AG09319 (cell line): ENCODE measurements around the gene SLC37A1.

ENCODE experiments used
- DNase-seq: peaks from one replicate; pipeline ENCODE4 v3.0.0-alpha.2; 2010; ENCODE audit warnings: low read depth; ENCODE audit errors: extremely low read depth
- TF ChIP-seq, protein P1 (sequence below): IDR thresholded peaks from 2 replicates; pipeline ENCODE4 v1.5.1; 2011; ENCODE audit warnings: low read depth, mild to moderate bottlenecking, inconsistent platforms, low read length, moderate library complexity

SLC37A1 gene

DNA sequence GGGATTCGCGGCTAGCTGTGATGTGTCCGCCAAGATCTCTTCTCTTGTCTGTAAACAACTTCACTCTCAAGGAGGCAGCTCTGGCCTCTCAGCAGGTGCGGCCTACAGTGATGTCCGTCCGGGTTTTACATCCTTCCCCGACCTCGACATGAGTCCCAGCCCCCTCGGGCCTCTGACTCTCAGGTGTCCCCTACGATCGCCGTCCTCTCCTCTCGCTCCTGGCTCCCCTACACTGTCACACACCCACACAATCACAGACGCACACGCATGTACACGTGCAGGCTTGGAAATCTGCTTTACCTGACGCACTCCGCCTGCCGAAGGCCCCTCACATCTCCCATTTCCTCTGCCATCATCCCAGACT is 16.8 kb upstream of the SLC37A1 start:
- TF ChIP-seq, protein P1, sequence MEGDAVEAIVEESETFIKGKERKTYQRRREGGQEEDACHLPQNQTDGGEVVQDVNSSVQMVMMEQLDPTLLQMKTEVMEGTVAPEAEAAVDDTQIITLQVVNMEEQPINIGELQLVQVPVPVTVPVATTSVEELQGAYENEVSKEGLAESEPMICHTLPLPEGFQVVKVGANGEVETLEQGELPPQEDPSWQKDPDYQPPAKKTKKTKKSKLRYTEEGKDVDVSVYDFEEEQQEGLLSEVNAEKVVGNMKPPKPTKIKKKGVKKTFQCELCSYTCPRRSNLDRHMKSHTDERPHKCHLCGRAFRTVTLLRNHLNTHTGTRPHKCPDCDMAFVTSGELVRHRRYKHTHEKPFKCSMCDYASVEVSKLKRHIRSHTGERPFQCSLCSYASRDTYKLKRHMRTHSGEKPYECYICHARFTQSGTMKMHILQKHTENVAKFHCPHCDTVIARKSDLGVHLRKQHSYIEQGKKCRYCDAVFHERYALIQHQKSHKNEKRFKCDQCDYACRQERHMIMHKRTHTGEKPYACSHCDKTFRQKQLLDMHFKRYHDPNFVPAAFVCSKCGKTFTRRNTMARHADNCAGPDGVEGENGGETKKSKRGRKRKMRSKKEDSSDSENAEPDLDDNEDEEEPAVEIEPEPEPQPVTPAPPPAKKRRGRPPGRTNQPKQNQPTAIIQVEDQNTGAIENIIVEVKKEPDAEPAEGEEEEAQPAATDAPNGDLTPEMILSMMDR: no peak
- no peak for DNase-seq

DNA sequence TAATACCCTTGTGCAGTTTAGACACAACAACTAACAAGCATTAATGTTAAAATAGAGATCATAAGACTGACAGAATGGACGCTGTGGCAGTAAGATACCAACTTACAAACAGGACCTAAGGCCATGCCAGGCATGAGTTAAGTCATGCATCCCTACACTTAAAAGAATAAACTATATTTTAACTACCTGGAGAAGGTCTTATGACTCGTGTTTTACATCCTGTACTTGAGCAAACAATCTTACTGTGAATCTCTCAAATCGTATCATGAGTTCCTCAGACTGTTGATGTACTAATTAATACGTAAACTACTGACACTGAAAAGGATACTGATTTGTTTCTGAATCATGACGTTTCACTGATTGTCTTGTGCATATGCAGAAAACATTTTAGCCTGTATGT is 15.6 kb upstream of the SLC37A1 start:
- DNase-seq: no peak
- TF ChIP-seq, protein P1: no peak

DNA sequence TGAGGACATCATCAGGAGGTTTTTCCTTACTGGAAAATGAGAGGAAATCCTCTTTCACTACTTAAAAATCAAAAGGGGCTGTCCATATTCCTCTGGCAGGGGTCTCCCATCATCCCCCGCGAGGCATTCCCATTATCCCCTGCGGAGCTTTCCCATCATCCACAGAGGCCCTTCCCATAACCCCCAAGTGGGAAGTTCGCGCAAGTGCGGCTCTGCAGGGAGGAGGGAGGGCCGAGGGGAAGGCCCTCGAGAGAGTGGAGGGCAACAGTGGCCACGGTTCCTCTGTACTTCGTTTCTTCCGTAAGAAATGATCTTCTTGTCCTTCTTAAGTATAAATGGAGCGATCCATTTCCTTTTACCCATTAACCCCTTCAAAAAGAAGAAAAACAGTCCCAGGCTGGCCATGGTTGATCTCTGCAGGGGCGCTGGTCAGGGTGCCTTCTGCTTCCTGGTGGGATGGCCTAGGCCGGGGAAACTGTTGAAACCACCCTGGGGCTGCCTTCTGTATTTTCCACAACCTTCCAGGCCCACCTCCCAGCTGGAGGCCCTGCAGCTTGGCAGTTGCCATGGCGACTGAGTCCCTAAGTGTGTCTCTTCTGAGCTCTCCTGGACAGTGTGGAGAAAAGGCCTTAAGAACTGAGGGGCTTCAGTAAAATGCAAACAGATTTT is 14.1 kb upstream of the SLC37A1 start:
- TF ChIP-seq, protein P1: no peak
- no peak for DNase-seq

DNA sequence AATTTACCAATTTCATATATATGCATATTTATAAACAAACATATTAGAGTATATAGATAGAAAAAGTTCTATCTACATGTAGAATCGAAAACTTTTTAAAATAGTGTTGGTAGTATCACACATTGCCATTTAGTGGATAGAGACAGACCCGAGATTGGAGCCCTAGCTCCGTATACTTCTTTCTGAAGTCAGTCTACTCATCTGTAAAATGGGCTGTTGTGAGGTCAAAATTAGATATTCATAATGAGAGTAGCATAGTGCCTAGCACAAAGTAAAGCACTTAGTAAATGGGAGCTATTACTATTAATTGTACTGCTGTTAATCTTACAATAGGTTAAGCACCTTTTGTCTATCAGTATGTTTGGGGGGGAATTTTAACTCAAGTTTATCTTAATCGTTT is 13.4 kb upstream of the SLC37A1 start:
- DNase-seq: no peak
- TF ChIP-seq, protein P1: no peak

DNA sequence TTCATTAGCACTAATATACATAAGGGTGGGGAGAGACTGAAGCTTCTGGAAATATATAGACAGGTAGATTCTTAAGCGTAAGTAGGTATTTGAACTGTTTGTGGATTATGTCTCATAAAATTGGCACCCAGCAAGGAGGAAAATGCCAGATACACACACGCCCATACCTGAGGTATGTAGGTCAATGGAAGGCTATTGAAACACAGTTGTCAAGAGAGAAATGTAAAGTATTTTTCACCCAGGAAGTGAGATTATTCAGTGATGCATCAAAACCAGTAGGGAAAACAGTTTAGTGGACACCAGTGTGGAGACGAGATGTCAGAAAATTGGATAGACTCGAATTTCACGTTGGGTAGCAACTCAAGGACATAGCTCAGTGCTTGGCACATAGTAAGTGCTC is 12.9 kb upstream of the SLC37A1 start:
- no peak for DNase-seq
- TF ChIP-seq, protein P1: no peak

DNA sequence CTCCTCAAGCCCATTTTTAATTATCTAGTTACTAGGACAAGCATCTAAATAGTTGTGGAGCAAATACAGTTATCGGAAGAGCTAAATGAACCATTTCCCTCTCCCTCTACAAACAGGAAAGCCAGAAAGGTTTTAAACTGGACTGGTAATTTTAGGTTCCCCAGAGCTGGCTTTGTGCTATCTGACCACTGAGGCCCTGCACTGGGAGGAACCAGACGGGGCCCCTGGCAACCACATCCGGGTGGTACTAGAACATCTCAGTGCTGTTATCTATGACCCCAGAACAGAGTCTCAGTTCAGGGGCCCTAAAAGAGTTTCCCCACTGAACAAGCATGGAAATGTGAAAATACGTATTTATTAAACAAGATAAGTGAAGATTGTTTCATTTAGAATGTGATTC is 9.9 kb upstream of the SLC37A1 start:
- TF ChIP-seq, protein P1: no peak
- no peak for DNase-seq

DNA sequence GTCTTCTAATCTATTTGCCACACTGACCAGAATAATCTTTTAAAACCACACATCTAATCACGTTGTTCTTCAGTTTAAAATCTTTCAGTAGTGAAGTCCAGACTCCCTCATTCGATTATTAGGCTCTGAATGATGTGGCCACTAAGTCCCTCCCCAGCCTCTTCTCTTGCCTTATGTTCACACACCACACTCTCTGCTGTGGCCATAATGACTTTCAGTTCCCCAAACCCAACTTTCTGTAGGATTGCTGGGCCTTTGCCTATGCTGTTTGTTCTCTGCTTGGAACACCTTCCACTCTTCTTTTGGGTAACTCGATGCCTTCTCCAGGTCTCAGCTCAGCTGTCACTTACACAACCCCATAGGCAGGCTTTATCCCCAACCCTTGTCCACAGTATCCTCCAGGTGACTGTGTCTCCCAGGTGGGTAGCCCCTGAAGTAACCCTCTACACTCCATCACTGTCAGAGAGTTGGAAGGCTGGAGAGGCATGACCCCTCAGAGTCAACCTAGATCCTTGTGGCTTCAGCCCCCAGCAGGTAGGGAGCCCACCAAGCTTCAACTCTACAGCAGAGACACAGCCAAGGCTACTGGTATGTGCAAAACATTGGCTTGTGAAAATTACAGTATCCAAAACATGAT is 8.4 kb upstream of the SLC37A1 start:
- DNase-seq: no peak
- TF ChIP-seq, protein P1: no peak
